NCI-H82 treated with DMSO at 0.1 percent for 48 hours (cell line): ENCODE measurements around the gene RARB.

Source experiments
- DNase-seq: peaks from one replicate; lab custom pipeline; 2025; ENCODE audit not compliant: unreplicated experiment; lab: John Stamatoyannopoulos, UW

Gene RARB

GRCh38 chr3:25547103-25547502, 119.0 kb downstream of the RARB start:
- DNase-seq: no peak

DNA sequence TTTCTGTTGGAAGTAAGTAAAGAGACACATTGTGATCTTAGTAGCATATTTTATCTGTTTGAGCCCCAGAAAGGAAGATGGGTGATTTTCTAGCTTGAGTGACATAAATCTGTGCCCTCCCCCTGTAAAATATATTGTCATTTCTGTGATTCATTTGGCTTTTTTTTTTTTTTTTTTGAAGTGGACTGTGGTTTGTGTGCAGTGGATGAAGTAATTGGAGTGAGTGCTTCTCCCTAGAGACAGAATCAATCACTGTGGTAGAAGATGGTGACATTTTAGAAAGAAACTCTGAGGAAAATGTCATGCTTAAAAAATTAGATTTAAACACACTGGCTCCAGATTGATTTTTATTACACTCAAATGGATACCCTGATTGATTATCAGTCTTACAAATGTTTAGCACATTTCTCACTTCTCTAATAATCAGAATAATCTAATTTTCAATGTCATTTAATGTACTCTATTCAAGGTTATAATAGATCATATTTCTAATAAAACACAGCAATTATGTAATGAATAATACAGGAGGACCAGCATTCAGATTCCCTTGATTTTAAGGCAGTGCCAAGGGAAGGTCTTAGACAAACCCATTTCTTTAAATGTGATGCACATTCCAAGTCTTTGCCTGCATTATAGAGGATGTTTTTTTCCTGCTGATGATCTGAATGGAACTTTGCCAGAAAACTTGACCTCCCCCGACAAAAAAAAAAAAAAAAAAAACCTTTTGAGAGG, 120.0 kb downstream of the RARB start:
- no peak for DNase-seq

DNA sequence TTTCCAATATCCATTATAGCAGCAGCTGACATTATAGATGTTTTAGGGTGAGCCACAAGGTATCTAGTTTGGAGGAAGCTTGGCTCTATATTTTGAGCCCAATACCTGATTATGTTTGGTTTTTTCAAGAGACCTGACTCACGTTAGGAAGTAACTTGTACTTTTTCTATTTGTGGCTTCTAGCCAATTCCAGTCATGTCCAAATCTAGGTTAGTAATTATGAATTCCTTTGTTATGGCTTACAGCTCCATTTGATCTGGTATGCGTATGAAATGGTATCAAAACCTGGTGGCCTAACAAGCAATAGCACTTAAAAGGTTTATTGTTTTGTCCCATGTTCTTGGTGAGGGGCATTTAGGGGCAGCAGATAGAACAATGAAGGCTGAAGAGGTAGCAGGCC, 120.8 kb downstream of the RARB start:
- no peak for DNase-seq

DNA sequence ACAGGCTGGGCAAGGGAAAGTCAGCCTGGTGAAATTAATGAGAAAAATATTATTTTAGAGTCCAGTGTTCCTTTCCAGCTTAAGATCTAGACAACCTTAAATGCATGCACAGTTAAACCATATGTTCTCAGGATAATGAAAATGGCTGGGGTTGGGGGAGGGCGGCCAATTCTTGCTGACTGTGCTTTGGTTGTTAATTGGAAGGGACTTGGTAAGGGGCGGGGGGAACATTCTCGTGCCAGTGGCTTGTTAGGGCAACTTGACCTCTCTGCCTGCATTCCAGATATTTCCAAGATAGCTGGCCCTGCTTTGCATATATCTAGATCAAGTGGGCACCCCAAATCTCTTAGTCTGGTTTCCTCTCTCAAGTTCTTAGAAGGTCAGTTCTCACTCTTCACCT, 124.2 kb downstream of the RARB start:
- no peak for DNase-seq

- DNase-seq: no peak
Measured at GRCh38 chr3:25554376-25554775, 126.3 kb downstream of the RARB start.

GRCh38 chr3:25555695-25556437, 127.8 kb downstream of the RARB start:
- no peak for DNase-seq

DNA sequence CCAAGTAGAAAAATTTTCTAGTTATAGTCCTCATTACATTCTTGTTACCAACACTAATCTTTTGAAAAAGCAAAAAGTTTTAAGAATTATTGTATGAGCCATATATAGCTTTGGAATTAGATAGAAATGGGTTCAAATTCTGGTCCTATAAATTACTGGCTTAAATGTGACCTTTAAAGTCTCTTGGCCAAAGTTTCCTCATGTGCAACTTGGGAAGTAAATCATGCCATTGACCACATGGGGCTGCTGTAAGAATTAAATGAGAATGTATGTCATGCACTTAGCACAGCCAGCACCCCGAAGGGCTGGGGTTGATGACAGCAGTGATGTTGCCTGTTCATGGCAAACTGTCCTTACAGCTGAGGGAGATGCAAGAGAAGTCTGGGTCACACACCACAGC, 128.4 kb downstream of the RARB start:
- DNase-seq: no peak

- DNase-seq: no peak
Measured at GRCh38 chr3:25557694-25558093, 129.6 kb downstream of the RARB start.

GRCh38 chr3:25558121-25558520, 130.1 kb downstream of the RARB start:
- no peak for DNase-seq

GRCh38 chr3:25558796-25559195, 130.7 kb downstream of the RARB start:
- DNase-seq: no peak

- no peak for DNase-seq
Measured at GRCh38 chr3:25563601-25564000, 135.5 kb downstream of the RARB start.

GRCh38 chr3:25564075-25564474, 136.0 kb downstream of the RARB start:
- DNase-seq: no peak

GRCh38 chr3:25565807-25566206, 137.7 kb downstream of the RARB start:
- DNase-seq: no peak

DNA sequence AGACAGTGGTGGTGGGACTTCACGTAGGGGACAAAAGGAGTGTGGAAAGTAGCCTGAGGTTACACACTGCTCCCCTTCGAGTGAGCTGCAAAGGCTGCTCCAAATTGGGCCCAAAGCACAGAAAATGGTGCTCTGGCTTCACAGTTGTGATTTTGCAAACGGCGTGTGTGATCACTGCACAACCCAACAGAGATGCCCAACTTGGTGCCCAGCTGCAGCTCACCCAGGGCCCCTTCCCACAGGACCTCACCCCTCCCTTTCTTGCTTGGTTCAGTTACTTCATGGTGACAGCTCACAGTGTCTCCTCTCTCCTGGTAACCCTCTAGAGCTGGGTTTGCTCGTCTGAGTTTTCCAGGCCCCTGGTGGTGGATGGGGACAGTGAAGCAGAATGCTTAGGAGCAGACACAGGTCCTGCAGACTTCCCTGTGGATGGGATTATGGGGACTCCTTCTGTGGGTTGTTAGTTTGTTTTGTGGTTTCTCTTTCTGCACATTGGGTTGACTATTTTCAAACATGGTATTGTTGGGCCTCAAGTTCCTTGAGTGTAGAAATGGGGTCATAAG, 138.4 kb downstream of the RARB start:
- DNase-seq: no peak

DNA sequence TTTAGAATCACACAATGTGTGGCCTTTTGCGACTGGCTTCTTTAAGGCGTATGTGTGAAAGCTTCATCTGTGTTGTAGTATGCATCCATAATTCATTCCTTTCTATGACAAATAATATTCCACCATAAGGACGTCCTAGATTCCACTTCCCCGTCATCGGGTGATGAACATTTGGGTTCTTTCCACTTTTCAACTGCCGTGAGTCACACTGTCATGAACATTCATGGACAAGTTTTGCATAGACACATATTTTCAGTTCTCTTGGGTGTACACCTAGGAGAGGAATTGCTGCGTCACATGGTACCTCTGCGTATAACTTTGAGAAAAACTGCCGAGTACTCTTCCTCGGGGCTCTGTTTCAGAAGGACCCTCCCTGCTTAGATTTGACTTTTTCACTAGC, 139.3 kb downstream of the RARB start:
- no peak for DNase-seq

DNA sequence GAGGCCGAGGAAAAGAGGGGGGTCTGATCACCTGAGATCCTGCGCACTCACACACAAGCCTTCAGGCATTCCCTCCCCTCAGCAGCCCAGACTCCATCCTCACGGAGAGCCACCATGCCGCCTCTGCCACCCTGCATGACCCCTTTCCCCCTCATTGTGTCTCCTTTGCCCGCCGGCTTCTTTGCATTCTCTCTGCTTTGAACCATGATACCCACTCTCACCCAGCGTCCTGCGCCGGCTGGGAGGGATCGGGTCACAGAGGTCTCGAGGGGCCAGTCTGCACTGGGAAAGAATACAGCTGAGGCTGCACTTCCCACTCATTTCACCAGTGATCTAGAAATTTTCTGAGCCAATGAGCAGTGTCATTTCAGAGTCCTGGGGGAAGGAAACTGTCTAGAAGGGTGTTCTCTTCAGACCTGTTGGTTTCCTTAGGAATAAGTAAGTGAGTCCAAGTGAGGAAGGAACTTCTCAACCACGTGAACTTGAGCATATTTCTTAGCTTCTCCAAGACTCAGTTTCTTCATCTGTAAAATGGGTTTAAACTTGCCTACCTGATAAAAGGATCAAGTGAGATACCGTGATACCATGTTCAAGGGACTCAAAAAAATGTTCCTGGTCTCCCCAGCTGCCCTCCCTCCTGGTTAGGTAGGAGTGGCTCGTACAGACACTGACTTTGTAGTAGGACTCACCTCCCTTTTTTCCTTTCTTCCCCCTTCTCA, 139.9 kb downstream of the RARB start:
- no peak for DNase-seq

DNA sequence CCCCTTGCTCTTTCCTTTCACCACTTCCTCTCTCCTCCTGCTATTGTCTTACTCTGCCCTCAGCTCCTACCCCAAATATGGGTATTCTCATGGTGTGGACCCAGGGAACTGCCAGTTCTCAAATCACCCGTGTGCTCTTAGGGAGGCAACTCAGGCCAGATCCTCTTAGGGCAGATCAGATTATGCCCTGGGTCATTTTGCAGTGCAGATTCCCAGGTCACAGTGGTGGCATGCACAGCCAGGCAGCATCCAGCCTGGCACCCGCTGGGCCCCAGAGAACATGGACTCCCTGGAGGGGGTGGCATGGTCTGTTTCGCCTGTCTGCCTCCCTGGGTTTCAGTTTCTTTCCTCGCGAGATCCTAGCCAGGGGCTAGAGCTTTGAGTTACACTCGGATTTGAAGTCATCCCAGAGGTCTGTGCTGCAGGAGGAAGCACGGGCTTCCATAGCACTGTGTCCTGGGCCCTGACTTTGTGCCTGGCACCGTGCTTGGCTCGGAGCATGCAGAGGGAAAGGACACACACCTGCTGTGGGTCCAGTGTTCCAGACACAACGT, 140.5 kb downstream of the RARB start:
- no peak for DNase-seq

GRCh38 chr3:25571285-25571684, 143.2 kb downstream of the RARB start:
- DNase-seq: no peak

GRCh38 chr3:25572336-25572735, 144.3 kb downstream of the RARB start:
- no peak for DNase-seq

GRCh38 chr3:25572919-25573385, 144.9 kb downstream of the RARB start:
- no peak for DNase-seq
